Stimulated activated naive CD8-positive, alpha-beta T cell treated with anti-CD3 and anti-CD28 coated beads, Interleukin-15, Interleukin-2, amounts not matched to agents 100 ng/mL and 50 ng/mL, for 24 hours (primary cell): ENCODE data around the gene NDE1.
"Not testable (repeated sequence)": the region's sequence is repeated elsewhere in the genome, so short reads cannot be mapped to it uniquely, and the experiment has no call there.

ENCODE experiments used
- H3K27ac Mint-ChIP-seq: one replicate; pipeline ENCODE4 v1.8.0; 2021; ENCODE audit warnings: mild to moderate bottlenecking, mixed read lengths
- H3K27me3 Mint-ChIP-seq: one replicate; pipeline ENCODE4 v1.8.0; 2021; ENCODE audit warnings: mixed read lengths
- H3K36me3 Mint-ChIP-seq: one replicate; pipeline ENCODE4 v1.8.0; 2021; ENCODE audit warnings: low read depth, mixed read lengths
- H3K4me1 Mint-ChIP-seq: one replicate; pipeline ENCODE4 v1.8.0; 2021; ENCODE audit warnings: low read depth, mixed read lengths
- H3K4me3 Mint-ChIP-seq: one replicate; pipeline ENCODE4 v1.8.0; 2021; ENCODE audit warnings: mild to moderate bottlenecking, mixed read lengths
- H3K9me3 Mint-ChIP-seq: one replicate; pipeline ENCODE4 v1.8.0; 2021; ENCODE audit warnings: mixed read lengths

NDE1 gene

DNA sequence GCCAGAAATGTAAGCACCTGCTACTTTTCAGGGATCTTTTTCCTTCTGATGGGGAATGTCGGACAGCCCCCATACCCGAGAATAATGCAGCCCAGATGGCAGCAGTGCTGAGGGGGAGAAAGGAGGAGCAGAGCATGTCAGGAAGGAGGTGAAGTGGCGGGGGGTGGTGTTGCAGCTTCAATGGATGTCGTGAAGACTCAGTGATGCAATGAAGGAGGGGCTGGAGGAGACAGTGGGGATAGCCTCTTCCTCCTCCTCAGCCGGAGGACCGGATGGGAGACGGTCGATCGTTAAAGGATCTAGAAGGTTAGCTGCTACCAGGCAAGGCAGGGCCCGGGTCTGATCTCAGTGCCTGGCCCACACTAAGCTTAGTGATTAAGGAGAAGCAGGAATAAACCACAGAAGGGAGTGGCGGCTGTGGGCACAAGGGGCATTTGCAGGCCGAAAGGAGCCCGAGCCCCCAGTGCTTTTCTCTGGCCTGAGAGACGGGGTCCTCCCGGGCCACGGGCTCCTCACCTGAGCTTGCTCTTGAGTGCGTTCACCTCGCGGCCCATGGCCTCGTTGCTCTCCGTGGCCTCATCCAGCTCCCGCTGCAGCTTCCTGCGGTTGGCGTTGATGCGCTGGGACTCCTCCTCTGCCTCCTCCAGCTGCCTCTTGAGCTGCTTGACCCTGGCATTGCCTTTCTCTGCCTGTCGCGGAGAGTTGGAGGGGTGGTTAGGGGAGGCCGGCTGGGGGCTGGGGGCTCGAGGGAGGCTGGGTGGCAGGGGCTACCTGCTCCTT is 64.5 kb downstream of the NDE1 start:
- Mint-ChIP-seq H3K27me3 (no peaks in the 10 kb centered on the region), H3K27ac (no peak overlapping the region), H3K36me3 (peaks cover 6% of the 10 kb centered on the region), H3K4me3 (no peak overlapping the region), H3K9me3 (no peaks in the 10 kb centered on the region), H3K4me1 (peaks cover 4% of the 10 kb centered on the region)

DNA sequence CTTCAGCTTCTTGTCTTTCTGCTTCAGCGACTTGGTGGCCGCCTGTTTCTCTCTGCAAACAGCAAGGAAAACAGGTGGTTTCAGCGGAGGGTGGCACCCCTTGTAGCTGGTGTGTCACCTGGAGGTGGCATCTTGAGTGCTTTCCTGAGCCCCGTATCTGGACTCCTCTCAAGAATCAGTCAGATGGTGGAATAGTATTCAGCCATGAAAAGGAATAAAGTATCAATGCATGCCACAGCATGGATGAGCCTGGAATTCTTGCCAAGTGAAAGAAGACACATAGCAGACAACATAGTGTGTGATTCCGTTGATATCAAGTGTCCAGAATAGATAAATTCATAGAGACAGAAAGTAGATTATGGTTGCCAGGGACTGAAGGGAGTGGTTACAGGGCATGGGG is 65.2 kb downstream of the NDE1 start:
- Mint-ChIP-seq H3K4me3 (no peak overlapping the region), H3K27ac (no peak overlapping the region), H3K4me1 (peaks cover 4% of the 10 kb centered on the region), H3K9me3 (no peaks in the 10 kb centered on the region), H3K36me3 (peaks cover 9% of the 10 kb centered on the region), H3K27me3 (no peaks in the 10 kb centered on the region)

DNA sequence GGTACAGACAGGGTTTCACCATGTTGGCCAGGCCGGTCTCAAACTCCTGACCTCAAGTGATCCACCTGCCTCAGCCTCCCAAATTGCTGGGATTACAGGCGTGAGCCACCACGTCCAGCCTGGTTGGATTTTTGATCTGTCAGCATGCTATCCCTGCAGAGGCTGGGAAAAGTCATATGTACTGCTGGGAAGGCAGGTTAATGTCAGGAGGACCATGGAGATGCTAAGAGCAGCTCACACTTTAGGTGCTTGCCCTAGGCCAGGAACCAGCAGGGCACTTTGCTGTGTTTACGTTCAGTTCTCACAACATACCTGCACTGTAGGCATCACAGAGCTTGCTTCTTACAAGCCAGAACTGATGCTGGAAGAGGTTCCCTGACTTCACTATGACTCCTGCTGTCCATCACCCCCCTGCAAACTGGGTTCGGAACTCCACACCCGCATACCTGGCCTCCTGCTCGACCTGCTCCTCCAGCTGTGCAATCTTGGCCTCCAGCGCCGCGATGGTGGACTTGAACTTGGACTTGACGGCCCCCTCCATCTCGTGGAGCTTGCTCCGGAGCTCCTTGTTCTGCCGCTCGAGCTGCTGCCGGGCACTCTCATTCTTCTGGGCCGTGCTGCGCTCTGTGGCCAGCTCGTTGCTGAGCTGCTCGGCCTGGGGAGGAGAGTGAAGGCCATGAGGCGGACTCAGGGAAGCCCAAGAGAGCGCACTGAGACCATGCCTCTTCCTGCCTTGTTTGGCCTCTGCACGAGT is 66.8 kb downstream of the NDE1 start:
- Mint-ChIP-seq H3K27ac (no peak overlapping the region), H3K27me3 (no peaks in the 10 kb centered on the region), H3K36me3 (peaks cover 10% of the 10 kb centered on the region), H3K4me1 (peaks cover 3% of the 10 kb centered on the region), H3K4me3 (no peak overlapping the region), H3K9me3 (no peaks in the 10 kb centered on the region)

DNA sequence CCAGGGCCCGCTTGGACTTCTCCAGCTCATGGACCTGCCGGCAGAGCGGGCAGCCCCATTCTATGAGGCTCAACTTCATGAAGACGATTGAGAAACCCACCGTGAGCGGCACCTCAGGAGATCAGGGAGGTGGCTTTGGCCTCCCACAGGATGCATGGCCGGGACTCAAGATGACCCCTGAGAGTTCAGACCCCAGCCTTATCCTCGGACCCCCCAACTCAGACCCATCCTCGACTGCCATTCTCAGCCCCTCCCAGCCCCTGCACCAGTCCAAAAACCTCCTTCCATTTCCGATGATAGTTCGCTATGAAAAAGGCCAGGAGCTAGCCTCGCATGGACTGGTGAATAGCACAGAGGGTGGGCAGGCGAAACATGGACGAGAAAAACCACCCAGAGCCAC is 71.0 kb downstream of the NDE1 start:
- H3K4me3 Mint-ChIP-seq = no peak overlapping the region
- peaks cover 37% of the 10 kb centered on the region for H3K36me3 Mint-ChIP-seq
- no peaks in the 10 kb centered on the region for H3K4me1 Mint-ChIP-seq
- no peaks in the 10 kb centered on the region for H3K27me3 Mint-ChIP-seq
- no peak overlapping the region for H3K27ac Mint-ChIP-seq
- no peaks in the 10 kb centered on the region for H3K9me3 Mint-ChIP-seq

DNA sequence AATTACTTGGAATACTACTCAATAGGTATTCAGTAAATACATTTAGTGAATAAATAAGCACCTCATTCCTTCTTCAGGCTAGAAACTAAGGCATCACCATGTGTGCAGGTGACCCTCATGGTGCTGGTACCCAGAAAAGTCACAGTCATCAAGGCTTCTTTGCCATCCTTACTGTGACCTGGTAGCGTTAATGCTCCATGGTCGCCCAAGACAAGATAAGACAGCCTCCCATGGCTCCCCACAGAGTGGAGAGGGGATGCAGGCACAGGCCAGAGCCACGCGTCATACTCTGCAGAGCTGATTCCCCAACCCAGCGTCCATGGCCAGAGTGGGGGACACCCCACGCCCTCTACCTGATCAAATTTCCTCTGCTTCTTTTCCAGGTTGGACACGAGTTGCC is 73.8 kb downstream of the NDE1 start:
- Mint-ChIP-seq H3K36me3 (peaks cover 49% of the 10 kb centered on the region), H3K9me3 (no peaks in the 10 kb centered on the region), H3K27ac (no peak overlapping the region), H3K4me1 (no peaks in the 10 kb centered on the region), H3K27me3 (no peaks in the 10 kb centered on the region), H3K4me3 (no peak overlapping the region)

DNA sequence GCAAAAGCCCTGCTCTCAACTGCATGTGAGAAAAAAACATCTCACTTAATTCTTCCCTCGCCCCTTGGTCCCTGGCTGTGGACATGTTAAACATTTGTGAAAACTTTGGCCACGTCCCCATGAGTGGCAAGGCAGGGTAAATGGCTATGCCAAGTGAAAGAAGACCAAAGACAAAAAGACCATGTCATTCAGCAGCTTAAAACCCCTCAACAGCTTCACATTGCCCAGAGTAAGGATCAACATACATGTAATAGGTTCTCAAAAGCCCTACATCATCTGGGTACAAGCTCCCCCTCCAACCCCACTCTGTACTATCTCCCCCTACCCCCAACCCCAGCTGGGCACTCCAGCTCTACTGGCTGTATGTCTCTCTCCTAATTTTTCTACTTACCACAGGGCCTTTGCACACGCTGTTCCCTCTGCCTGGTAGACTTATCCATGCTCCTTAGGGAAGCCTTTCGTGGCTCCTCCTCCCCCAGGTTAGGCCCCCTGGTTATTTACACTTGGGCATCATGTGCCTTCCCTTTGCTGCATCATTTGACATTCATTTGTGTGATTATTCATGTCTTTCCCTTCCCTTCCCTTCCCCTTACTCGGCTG is 75.7 kb downstream of the NDE1 start:
- no peak overlapping the region for H3K27ac Mint-ChIP-seq

DNA sequence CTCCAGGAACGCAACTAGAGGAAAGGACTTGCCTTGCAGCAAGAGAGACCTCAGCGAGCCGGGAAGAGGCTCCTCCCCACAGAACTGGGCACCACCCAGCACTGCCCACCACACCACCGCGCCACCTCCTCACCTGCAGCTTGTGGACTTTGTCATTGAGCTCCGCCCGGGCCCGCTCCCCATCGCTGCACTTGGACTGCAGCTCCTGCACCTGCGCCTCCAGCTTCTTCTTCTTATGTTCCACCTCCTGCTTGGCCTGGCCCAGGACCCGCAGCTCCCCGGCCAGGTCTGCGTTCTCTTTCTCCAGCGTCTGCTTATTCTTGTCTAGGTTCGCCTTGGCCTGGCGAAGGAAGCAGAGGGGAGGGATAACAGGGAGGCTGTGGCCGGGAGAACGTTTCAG is 76.7 kb downstream of the NDE1 start:
- Mint-ChIP-seq H3K27me3 (no peaks in the 10 kb centered on the region), H3K9me3 (no peaks in the 10 kb centered on the region), H3K4me1 (no peaks in the 10 kb centered on the region), H3K4me3 (no peak overlapping the region), H3K36me3 (peaks cover 39% of the 10 kb centered on the region), H3K27ac (peak overlapping the region; percentile 24)

More for the DNA sequence above, 75.7 kb downstream of the NDE1 start:
- H3K9me3 Mint-ChIP-seq = no peaks in the 10 kb centered on the region
- H3K4me1 Mint-ChIP-seq = no peaks in the 10 kb centered on the region
- no peaks in the 10 kb centered on the region for H3K27me3 Mint-ChIP-seq
- no peak overlapping the region for H3K4me3 Mint-ChIP-seq
- H3K36me3 Mint-ChIP-seq = peaks cover 39% of the 10 kb centered on the region

DNA sequence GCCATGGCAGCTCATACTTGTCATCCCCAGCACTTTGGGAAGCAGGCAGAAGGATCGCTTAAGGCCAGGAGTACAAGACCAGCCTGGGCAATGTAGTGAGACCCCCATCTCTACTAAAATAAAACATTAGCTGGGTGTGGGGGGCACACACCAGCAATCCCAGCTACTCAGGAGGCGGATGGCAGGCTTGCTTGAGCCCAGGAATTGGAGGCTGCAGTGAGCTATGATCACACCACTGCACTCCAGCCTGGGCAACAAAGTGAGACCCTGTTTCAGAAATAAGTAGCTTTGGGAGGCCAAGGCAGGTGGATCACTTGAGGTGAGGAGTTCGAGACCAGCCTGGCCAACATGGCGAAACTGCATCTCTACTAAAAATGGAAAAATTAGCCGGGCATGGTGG is 77.7 kb downstream of the NDE1 start:
- H3K4me3 Mint-ChIP-seq, H3K4me1 Mint-ChIP-seq, H3K9me3 Mint-ChIP-seq, H3K27ac Mint-ChIP-seq, H3K27me3 Mint-ChIP-seq: not testable (repeated sequence)
- peaks cover 34% of the 10 kb centered on the region for H3K36me3 Mint-ChIP-seq

DNA sequence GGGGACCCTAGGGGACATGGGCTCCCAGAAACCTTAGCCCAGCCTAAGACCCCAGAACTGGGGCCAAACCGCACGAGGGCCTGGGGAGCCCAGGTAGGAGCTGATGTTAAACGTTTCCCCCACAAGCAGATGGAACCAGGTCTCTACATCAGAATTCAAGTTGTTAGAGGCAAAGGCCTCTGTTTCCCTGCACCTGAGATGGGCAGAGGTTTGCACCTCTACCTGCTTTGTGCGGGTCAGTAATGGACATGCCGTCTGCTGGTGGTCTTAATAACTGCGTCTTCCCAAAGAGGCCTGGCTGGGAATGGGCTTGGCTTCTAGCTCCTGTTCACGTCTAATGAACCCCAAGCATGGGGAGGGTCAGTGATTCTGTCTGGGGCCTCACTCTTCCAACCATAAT is 79.1 kb downstream of the NDE1 start:
- Mint-ChIP-seq H3K9me3 (no peaks in the 10 kb centered on the region), H3K36me3 (peaks cover 31% of the 10 kb centered on the region), H3K27me3 (no peaks in the 10 kb centered on the region)

DNA sequence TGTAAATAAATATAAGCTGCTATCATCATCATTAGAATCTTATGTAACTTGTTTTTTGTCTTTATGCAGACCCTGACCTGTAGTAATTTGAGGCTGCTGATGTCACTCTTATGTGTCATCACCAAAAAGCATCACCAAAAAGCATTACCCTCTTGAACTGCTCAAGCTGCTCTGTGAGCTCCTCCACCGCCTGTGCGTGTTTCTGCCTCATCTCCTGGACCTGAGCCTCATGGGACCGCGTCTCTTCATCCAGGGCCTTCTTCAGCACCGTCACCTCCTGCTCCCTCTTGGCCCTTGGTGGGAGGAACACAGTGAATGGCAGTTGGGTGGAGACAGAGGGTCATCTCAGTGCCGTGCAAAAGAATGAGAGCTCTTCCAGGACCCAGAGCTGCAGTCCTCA is 82.4 kb downstream of the NDE1 start:
- Mint-ChIP-seq H3K36me3 (peaks cover 14% of the 10 kb centered on the region), H3K4me1 (no peaks in the 10 kb centered on the region), H3K27ac (no peak overlapping the region), H3K9me3 (no peaks in the 10 kb centered on the region), H3K27me3 (no peaks in the 10 kb centered on the region), H3K4me3 (no peak overlapping the region)

More for the DNA sequence above, 79.1 kb downstream of the NDE1 start:
- H3K4me1 Mint-ChIP-seq = no peaks in the 10 kb centered on the region
- H3K27ac Mint-ChIP-seq = no peak overlapping the region
- no peak overlapping the region for H3K4me3 Mint-ChIP-seq

DNA sequence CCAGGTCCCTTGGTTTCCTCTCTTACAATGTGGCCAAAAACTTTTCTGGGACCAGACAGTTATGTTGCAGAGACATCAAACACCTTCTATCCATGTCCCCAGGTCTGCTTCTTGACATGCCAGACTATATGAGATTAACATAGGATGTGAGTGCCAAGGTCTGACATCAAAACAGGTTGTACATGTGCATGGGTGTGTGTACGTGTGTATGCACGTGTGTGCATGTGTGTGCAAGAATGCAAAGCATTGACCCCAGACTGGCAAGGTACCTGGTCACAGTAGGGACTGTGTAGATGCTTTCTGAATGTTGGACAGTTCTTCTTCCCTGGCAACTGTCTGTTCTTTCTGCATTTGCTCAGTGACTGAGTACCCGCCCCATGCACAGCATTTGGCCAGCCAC is 85.6 kb downstream of the NDE1 start:
- H3K4me3 Mint-ChIP-seq = no peak overlapping the region
- H3K4me1 Mint-ChIP-seq = no peaks in the 10 kb centered on the region
- H3K27me3 Mint-ChIP-seq = no peaks in the 10 kb centered on the region
- no peaks in the 10 kb centered on the region for H3K9me3 Mint-ChIP-seq
- H3K27ac Mint-ChIP-seq = no peak overlapping the region
- peaks cover 10% of the 10 kb centered on the region for H3K36me3 Mint-ChIP-seq

DNA sequence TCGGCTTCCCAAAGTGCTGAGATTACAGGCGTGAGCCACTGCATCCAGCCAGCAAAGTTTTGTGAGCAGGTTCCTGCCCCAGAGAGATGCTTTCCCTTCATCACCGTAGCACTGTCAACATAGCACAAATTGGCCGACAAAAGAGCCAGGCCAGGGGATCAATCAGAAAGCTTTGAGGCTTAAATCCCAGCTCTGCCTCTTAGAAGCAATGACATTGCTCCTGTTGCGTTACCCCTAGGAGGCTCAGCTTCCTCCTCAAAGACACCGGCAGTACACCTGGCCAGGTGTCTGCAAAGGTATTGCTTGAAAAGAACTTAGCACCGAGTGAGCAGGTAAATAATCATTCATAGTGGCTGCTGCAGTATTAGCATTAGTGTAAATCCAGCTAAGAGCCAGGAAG is 86.5 kb downstream of the NDE1 start:
- Mint-ChIP-seq H3K4me3 (no peak overlapping the region), H3K27me3 (no peaks in the 10 kb centered on the region), H3K9me3 (no peaks in the 10 kb centered on the region), H3K36me3 (peaks cover 15% of the 10 kb centered on the region), H3K4me1 (no peaks in the 10 kb centered on the region), H3K27ac (no peak overlapping the region)

DNA sequence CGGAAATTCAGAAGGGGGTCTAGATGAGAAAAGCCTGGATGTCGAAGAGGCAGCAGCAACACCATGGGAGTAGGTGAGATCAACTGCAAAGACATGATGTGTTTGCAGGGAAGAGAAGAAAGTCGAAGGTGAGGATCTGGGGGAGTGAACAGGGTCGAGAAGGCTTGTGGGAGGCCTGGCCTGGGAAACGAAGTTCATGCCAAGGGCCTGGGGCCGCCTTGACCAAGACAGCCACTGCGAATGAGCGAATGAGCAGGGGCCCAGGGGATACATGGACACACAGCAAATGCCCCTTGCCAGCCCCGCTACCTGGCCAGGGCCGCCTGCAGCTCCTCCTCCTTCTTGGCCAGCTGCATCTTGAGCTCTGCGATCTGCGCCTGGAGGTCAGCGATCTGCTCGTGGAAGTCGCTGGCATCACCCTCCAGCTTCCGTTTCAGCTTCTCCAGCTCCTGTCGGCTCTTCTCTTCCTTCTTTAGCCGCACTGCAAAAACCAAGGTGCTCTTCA is 87.1 kb downstream of the NDE1 start:
- no peaks in the 10 kb centered on the region for H3K4me1 Mint-ChIP-seq
- no peak overlapping the region for H3K4me3 Mint-ChIP-seq
- no peaks in the 10 kb centered on the region for H3K9me3 Mint-ChIP-seq
- no peak overlapping the region for H3K27ac Mint-ChIP-seq
- no peaks in the 10 kb centered on the region for H3K27me3 Mint-ChIP-seq
- H3K36me3 Mint-ChIP-seq = peaks cover 16% of the 10 kb centered on the region

DNA sequence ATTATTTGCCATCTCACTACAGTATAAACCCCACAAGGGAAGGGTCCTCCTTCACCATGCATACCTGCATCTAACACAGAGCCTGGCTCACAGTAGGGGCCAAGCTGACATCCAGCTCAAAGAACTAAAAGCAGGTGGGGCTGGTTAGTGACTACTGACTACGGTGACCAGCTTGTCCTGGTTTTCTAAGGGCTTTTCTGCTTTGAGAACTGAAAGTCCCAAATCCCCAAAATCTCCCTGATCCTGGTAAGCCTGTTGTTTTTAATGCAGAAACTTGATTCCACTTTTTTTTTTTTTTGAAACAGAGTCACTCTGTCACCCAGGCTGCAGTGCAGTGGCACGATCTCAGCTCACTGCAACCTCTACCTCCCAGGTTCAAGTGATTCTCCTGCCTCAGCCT is 89.4 kb downstream of the NDE1 start:
- H3K27ac Mint-ChIP-seq = no peak overlapping the region
- H3K4me3 Mint-ChIP-seq = no peak overlapping the region
- H3K36me3 Mint-ChIP-seq = peaks cover 19% of the 10 kb centered on the region
- no peaks in the 10 kb centered on the region for H3K27me3 Mint-ChIP-seq
- H3K9me3 Mint-ChIP-seq = no peaks in the 10 kb centered on the region
- no peaks in the 10 kb centered on the region for H3K4me1 Mint-ChIP-seq

DNA sequence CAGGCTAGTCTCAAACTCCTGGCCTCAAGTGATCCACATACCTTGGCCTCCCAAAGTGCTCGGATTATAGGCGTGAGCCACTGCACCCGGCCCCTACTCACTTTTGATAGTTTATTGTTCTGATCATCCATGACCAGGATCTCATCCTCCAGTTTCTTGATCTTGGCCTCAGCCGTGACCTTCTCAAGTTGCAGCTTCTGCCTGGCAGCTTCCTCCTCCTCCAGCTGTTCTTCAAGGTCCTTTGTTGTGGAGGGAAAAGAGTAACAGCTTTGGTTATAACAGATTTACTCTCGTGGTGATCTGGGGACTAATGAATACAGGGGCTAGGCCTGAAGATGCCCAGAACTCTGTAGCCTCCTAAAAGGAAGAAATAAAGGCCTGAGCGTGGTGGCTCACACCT is 89.9 kb downstream of the NDE1 start:
- H3K9me3 Mint-ChIP-seq = no peaks in the 10 kb centered on the region
- no peaks in the 10 kb centered on the region for H3K4me1 Mint-ChIP-seq
- peaks cover 19% of the 10 kb centered on the region for H3K36me3 Mint-ChIP-seq
- H3K27ac Mint-ChIP-seq = no peak overlapping the region
- H3K27me3 Mint-ChIP-seq = no peaks in the 10 kb centered on the region
- H3K4me3 Mint-ChIP-seq = no peak overlapping the region
